Ecto neural progenitor cell (in vitro differentiated cells): ENCODE measurements around the gene CDK13.
"Not testable (repeated sequence)": the region's sequence is repeated elsewhere in the genome, so short reads cannot be mapped to it uniquely, and the experiment has no call there.

ENCODE experiments used
- DNase-seq: peaks from one replicate; pipeline ENCODE4 v3.0.0-alpha.2; 2018; ENCODE audit warnings: low spot score

CDK13 gene

GRCh38 chr7:39949971-39950472 is at the start of gene CDK13:
TSS of gene CDK13 (plus strand) at chr7:39950256. CDS start at chr7:39950642, 386 bp downstream.
- no peak for DNase-seq

- no peak for DNase-seq
These were observed 46.0 kb upstream of the CDK13 start for GRCh38 chr7:39904077-39904486.

- no peak for DNase-seq
These were observed 41.9 kb upstream of the CDK13 start for GRCh38 chr7:39908141-39908540.

- DNase-seq, result no peak
These were observed 41.1 kb upstream of the CDK13 start for GRCh38 chr7:39908973-39909372.

GRCh38 chr7:39909526-39909925 is 40.5 kb upstream of the CDK13 start:
- no peak for DNase-seq

- DNase-seq, result no peak
These were observed 39.8 kb upstream of the CDK13 start for GRCh38 chr7:39910108-39910869.

GRCh38 chr7:39911167-39911566 is 38.9 kb upstream of the CDK13 start:
- no peak for DNase-seq

- DNase-seq, result not testable (repeated sequence)
These were observed 34.2 kb upstream of the CDK13 start for GRCh38 chr7:39915847-39916246.

- no peak for DNase-seq
These were observed 30.4 kb upstream of the CDK13 start for GRCh38 chr7:39919646-39920045.

- no peak for DNase-seq
These were observed 28.4 kb upstream of the CDK13 start for GRCh38 chr7:39921506-39922175.

- no peak for DNase-seq
These were observed 27.5 kb upstream of the CDK13 start for GRCh38 chr7:39922580-39922979.

- no peak for DNase-seq
These were observed 27.0 kb upstream of the CDK13 start for GRCh38 chr7:39923091-39923490.

GRCh38 chr7:39924122-39924521 is 25.9 kb upstream of the CDK13 start:
- no peak for DNase-seq

GRCh38 chr7:39926111-39926510 is 23.9 kb upstream of the CDK13 start:
- DNase-seq, result no peak

- DNase-seq, result no peak
These were observed 23.0 kb upstream of the CDK13 start for GRCh38 chr7:39927018-39927417.

GRCh38 chr7:39934132-39934531 is 15.9 kb upstream of the CDK13 start:
- no peak for DNase-seq

- DNase-seq, result no peak
These were observed 13.3 kb upstream of the CDK13 start for GRCh38 chr7:39936761-39937160.

- no peak for DNase-seq
These were observed 12.5 kb upstream of the CDK13 start for GRCh38 chr7:39937366-39938153.

GRCh38 chr7:39942883-39943282 is 7.2 kb upstream of the CDK13 start:
- no peak for DNase-seq

- no peak for DNase-seq
These were observed 3.4 kb upstream of the CDK13 start for GRCh38 chr7:39946693-39947092.

- DNase-seq, result no peak
These were observed 1.6 kb upstream of the CDK13 start for GRCh38 chr7:39948375-39948955.
